Measurements from ENCODE around the gene LRRC23. TPM values are rescaled to one million over a fixed set of nuclear protein-coding genes. Genes with fewer than 3 reads are reported as not detected.
A peak's percentile ranks its signal among the peaks of the same experiment; 100 is the strongest.

LRRC23 gene
- total RNA-seq, 1 experiment from 2014 or later = 10.0 TPM

DNA sequence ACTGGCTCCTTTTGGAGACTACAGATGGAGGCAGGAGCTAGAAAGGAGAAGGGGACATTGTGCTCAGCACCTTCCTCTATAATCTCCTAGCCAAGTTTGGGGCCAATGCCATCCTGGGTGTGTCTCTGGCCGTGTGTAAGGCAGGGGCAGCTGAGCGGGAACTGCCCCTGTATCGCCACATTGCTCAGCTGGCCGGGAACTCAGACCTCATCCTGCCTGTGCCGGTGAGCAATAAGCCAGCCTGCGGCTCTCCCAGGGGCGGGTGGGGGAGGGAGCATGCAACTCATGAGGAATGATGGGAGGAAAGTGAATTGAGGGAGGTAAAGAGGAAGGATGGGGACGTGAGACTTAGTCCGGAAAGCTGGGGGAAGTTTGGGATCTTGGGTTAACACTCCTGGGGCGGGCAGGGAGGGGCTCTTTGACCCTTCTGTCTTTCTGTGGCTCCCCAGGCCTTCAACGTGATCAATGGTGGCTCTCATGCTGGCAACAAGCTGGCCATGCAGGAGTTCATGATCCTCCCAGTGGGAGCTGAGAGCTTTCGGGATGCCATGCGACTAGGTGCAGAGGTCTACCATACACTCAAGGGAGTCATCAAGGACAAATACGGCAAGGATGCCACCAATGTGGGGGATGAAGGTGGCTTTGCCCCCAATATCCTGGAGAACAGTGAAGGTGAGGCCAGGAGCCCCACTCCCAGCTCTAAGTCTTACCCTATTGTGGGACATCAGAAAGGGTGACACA, 13.0 kb downstream of the LRRC23 start:
- in situ Hi-C loops (cut with HindIII; ENCODE audit: low pct_unique_long_range_greater_than_20kb, low sequenced_read_pairs) = no loop called here
- DNase-seq (ENCODE audit: low read depth, low spot score) = no peak

DNA sequence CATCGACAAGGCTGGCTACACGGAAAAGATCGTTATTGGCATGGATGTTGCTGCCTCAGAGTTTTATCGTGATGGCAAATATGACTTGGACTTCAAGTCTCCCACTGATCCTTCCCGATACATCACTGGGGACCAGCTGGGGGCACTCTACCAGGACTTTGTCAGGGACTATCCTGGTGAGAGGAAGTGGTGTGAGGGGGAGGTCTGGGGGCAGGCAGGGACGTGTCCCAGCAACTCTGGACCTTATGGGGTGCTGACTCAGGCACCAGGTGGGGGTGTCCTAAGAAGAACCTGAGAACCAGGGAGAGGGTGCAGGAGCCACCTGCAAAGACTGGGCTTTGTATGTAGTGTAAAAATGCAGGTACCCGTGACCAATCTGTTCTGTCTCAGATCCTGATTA, 15.0 kb downstream of the LRRC23 start:
- DNase-seq (ENCODE audit: low read depth, low spot score) = no peak
- in situ Hi-C loops (cut with HindIII; ENCODE audit: low pct_unique_long_range_greater_than_20kb, low sequenced_read_pairs) = no loop called here

DNA sequence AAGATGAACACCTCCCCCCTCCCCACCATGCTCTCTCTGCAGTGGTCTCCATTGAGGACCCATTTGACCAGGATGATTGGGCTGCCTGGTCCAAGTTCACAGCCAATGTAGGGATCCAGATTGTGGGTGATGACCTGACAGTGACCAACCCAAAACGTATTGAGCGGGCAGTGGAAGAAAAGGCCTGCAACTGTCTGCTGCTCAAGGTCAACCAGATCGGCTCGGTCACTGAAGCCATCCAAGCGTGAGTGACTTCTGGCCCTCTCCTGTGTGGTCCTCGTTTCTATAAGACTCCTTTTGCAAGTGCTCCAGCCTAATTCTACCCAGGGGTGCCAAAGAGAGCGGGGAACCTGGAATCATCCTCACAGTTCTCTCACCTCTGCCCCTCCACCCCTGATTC, 16.9 kb downstream of the LRRC23 start:
- in situ Hi-C loops (cut with HindIII; ENCODE audit: low pct_unique_long_range_greater_than_20kb, low sequenced_read_pairs) = no loop called here
- no peak for DNase-seq (ENCODE audit: low read depth, low spot score)

DNA sequence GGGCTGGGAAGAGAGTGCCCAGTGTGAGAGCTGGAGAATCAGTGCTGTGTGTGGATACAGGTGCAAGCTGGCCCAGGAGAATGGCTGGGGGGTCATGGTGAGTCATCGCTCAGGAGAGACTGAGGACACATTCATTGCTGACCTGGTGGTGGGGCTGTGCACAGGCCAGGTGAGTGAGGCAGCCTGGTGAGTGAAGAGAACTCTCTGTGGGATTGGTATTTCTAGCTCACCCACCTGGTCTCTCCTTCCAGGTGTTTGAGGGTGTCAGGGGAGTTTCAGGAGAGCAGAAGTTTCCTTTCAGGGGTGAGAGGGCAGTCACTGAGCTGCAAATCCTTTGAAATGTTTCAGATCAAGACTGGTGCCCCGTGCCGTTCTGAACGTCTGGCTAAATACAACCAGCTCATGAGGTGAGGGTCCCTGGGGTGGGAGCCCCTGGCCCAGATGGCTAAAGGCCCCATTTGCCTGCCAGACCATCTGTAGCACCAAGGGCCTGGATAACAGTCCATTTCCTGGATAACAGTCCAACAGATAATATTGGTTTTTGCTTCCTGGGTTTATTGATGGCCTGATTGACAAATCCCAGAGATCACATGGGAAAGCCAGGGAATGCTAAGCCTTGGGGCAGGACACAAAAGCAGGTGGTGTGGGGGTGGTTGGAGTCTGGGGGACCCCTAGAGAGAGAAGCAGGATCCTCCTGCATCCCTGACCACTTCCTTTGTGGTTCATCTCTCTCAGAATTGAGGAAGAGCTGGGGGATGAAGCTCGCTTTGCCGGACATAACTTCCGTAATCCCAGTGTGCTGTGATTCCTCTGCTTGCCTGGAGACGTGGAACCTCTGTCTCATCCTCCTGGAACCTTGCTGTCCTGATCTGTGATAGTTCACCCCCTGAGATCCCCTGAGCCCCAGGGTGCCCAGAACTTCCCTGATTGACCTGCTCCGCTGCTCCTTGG, 17.6 kb downstream of the LRRC23 start:
- in situ Hi-C loops (cut with HindIII; ENCODE audit: low pct_unique_long_range_greater_than_20kb, low sequenced_read_pairs) = no loop called here
- DNase-seq (ENCODE audit: low read depth, low spot score) = no peak

DNA sequence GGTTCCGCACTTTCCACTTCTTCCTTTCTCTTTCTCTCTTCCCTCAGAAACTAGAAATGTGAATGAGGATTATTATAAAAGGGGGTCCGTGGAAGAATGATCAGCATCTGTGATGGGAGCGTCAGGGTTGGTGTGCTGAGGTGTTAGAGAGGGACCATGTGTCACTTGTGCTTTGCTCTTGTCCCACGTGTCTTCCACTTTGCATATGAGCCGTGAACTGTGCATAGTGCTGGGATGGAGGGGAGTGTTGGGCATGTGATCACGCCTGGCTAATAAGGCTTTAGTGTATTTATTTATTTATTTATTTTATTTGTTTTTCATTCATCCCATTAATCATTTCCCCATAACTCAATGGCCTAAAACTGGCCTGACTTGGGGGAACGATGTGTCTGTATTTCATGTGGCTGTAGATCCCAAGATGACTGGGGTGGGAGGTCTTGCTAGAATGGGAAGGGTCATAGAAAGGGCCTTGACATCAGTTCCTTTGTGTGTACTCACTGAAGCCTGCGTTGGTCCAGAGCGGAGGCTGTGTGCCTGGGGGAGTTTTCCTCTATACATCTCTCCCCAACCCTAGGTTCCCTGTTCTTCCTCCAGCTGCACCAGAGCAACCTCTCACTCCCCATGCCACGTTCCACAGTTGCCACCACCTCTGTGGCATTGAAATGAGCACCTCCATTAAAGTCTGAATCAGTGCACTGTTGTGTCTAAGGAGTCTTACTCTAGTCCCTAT, 18.5 kb downstream of the LRRC23 start:
- in situ Hi-C loops (cut with HindIII; ENCODE audit: low pct_unique_long_range_greater_than_20kb, low sequenced_read_pairs) = no loop called here
- DNase-seq (ENCODE audit: low read depth, low spot score) = no peak

DNA sequence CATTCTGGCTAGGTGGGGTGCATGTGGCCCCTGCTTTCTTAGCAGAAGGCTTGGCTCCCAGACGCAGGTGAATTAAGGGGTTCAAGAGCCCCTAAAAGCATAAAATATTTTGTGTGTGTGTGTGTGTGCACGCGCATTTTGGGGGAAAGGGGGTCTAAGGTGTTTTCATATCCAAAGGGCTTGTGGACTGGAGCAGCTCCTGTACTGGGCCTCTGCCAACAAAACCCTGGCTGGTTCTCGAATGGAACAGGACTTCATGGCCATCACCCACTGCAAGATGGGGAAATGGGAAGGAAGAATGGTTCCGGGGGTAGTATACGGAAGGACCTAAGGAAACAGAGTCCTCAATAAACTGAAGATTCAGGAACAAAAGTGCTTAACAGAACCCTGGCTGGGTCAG, 19.2 kb downstream of the LRRC23 start:
- in situ Hi-C loops (cut with HindIII; ENCODE audit: low pct_unique_long_range_greater_than_20kb, low sequenced_read_pairs) = no loop called here
- no peak for DNase-seq (ENCODE audit: low read depth, low spot score)

DNA sequence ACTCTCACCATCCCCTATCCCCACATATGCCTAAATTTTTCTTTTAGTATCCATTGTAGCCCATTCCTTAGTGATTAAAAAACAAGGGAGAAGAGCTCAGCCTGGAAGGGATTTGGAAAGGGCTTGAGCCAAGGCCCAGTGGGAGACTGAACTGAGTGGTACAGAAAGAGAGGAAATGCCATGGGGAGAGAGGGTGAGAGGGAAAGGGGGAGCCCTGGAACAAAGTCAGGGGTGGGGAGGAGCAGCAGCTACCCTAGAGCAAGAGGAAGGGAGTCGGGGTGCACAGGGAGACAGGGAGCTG, 20.6 kb downstream of the LRRC23 start:
- in situ Hi-C loops (cut with HindIII; ENCODE audit: low pct_unique_long_range_greater_than_20kb, low sequenced_read_pairs) = no loop called here
- no peak for DNase-seq (ENCODE audit: low read depth, low spot score)

DNA sequence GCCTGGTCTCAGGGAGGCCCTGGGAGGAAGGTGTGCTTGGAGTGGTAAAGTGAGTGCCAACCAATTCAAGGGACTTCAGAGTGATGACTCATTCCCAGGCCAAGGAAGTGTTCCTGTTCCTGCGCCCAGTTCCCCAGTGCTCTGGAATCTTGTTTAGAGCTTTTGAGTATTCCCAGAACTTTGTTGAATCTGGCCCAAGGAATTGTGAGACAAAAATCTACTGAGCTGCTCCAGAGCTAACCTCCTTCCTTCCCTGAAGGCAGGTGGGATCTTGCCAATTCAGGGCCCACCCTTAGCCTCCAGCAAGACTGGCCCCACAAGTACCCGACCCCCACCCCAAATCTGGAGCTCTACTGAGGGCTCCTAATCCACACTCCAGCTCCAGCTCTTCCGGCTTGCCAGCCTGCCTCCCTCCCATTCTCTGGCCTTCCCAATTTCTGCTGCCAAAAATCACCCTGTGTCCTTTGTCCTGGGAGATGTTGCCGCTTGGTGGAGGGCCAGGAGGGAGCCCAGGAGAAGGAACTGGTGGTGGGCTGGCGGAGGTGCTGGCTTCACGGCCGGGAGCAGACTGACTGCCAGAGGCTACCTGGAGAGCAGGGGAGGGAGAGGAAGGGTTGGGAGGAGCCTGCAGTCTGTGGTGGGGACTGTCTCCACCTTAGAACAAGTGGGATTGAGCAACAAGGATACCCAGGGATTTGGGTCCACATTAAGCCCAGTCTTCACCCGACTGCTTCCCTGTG, 21.1 kb downstream of the LRRC23 start:
- DNase-seq (ENCODE audit: low read depth, low spot score) = peak; percentile 67
- in situ Hi-C loops (cut with HindIII; ENCODE audit: low pct_unique_long_range_greater_than_20kb, low sequenced_read_pairs) = no loop called here

DNA sequence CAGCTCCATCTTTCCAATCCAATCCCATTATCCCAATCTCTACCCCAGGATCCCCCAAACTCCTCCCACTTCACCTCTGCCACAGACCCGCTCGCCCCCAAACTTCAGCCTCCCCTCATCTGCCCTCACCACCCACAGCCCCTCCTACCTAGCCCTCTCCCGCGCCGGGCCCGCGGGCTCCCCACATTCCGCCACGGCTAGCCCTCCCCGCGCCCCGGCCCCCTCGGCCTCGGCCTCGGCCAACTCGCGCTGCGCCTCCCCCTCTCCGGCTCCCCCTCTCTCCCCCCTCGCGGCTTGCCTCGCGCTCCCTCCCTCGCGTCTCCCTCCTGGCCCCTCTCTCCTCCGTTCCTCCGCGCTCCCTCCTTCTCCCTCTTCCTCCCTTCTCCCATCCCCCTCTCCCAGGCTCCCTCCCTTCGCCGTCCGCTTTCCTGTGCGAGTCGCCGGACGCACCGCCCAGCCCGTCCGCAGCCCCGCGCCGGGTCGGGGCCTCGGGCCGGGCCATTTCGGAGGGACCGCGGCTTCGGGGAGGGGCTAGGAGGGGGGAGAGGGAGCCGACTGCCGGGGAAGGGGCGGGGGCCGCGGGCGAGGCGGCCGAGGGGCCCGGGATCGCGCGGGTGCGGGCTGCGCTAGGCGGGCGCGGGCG, 22.9 kb downstream of the LRRC23 start, which contains the start of gene ATN1:
TSS of gene ATN1 (plus strand) at position 581 of the 643 bp plus-strand sequence. CDS start 6,043 bp downstream, outside the sequence.
- in situ Hi-C loops (cut with HindIII; ENCODE audit: low pct_unique_long_range_greater_than_20kb, low sequenced_read_pairs) = no loop called here
- DNase-seq (ENCODE audit: low read depth, low spot score) = peak; percentile 67

DNA sequence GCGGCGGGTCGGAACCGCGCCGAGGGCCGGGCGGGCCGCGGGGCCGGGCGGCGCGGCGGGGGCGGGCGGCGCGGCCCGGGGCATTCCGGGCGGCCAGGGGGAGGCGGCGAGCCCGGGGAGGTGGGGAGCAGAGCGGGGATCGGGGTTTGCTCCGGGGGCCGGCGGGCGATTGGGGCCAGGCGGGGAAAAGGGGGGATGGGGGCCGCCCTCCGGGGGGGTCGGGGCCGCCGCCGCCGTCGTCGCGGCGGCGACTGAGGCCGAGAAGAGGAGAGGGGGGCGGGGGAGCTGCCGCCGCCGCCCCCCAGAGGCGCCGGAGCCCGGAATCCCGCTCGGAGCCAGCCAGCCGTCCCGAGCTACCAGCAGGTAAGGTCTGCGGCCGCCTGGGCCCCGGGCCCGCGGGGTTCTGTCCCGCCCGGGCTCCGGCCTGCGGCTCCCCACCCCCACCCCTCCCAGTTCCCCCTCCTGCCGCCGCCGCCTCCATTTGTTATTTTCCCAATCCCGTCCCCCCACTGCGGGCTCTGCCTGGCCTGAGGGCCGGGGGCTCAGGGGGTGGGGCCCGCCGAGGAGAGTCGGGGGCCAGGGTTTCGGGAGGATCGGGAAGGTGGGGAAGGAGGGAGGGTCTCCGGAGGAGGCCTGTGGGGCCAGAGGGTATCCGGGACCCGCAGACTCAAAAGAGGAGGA, 23.5 kb downstream of the LRRC23 start:
- in situ Hi-C loops (cut with HindIII; ENCODE audit: low pct_unique_long_range_greater_than_20kb, low sequenced_read_pairs) = no loop called here
- DNase-seq (ENCODE audit: low read depth, low spot score) = no peak

DNA sequence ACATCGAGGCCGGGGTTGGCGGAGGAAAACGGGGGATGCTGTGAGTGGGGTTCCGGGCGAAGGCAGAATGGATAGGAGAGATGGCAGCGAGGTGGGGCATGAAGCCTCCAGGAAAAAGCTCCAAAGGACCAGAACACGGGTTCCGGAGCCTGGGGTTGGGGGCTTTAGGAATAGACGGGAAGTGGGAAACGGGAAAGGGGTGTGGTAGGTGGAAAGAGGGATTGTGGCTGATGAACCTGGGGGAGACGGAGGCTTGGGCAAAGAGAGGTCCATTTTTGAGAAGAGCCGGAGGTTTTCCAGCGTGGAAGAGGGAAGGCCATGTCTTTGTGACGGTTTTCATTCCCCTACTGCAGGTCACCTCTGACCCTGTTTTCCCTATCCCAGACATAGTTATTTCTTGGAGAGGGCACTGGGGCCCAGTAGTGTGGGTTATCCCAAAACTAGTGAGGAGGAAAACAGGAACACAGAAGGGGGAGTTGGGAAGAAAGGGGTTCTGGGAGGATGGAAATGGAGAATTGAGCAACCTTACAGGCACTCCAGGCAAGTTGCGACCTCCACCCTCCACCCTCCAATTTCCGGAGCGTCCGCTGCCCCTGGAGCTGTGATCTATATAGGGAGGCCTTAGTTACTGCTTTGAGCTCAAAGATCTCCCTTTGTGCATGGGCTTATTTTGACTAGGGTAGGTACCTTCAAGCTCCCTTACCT, 24.2 kb downstream of the LRRC23 start:
- no peak for DNase-seq (ENCODE audit: low read depth, low spot score)
- in situ Hi-C loops (cut with HindIII; ENCODE audit: low pct_unique_long_range_greater_than_20kb, low sequenced_read_pairs) = no loop called here

DNA sequence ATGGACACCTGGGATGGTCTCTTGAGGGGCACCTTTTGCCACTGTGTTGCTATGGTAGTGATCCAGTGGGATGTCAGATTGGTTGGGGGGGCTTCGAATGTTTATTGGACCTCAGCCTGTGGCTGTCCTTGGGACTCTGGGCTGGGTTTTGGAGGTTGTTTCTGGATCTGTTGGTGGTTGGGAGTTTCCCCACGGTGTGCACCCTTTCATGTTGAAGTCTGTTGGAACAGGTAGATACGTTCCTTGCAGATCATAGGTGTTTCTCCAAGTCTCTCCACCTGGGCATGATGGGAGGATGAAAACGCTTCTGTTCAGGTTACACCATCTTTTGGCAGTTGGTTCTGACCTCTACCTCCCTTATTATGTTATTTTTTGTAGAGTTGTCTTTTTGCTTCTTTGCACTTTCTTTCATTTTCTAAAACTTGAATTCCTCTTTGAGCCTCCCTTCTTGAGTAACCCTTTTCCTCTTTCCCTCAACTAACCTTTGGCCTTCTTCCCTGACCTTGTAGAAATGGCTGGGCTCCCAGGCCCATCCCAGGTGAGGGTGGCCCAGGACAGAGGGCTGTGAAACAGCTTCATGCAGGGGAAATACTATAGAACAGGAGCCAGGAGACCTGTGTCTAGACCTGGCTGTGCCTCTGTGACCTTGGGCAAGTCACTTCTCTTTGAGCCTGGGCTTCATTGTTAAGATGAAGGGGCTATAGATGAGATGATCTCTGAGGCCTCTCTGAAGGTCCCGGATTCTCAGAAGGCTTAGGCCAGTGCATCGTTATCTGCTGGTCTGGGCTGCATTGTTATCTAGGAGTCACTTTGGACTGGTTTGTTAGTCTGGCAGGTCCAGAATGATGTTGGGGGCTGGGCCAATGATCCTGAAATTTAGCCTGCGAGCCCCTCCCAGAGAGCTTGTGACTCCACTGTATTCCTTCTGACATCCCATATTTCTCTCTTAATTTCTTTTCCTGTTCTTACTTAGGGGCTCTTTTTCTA, 25.1 kb downstream of the LRRC23 start:
- DNase-seq (ENCODE audit: low read depth, low spot score) = no peak
- in situ Hi-C loops (cut with HindIII; ENCODE audit: low pct_unique_long_range_greater_than_20kb, low sequenced_read_pairs) = no loop called here

DNA sequence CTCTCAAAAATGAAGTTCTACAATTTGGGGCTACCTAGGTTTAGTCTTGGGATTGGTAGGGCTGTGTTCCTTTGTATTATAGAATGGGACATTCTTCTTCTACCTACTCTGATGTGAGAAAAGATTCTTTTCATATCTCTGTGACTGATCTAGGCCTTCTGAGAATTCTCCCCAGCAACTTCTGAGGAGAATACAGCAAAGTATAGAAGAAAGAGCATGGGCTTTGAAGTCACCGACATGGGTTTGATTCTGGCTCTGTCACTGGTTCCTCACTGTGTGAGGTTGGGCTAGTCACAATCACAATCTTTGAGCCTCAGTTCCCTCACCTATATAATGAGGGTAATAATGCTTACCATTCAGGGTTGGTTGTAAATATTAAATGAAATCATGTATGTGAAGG, 28.1 kb downstream of the LRRC23 start:
- DNase-seq (ENCODE audit: low read depth, low spot score) = no peak
- in situ Hi-C loops (cut with HindIII; ENCODE audit: low pct_unique_long_range_greater_than_20kb, low sequenced_read_pairs) = no loop called here

DNA sequence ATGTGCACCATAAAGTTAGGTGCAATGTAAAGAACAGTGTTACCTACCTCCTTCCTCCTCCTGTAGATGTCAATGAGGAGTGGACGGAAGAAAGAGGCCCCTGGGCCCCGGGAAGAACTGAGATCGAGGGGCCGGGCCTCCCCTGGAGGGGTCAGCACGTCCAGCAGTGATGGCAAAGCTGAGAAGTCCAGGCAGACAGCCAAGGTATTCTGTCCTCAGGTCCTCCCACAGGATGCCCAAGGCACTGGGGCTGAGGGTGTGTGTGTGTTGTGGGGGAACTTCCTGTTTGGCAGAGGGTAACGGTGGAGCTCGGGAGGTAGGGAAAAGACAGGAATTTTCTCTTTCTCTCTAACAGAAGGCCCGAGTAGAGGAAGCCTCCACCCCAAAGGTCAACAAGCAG, 29.5 kb downstream of the LRRC23 start:
- DNase-seq (ENCODE audit: low read depth, low spot score) = no peak
- in situ Hi-C loops (cut with HindIII; ENCODE audit: low pct_unique_long_range_greater_than_20kb, low sequenced_read_pairs) = no loop called here

All from SK-MEL-5 (cell line).